GM21717 (cell line): ENCODE data around the gene GALNT9.
"Not testable (repeated sequence)": the region's sequence is repeated elsewhere in the genome, so short reads cannot be mapped to it uniquely, and the experiment has no call there.

Source experiments
- ATAC-seq: cut with Tn5 transposase; IDR thresholded peaks from one replicate; pipeline ENCODE4 v1.9.1; 2021; ENCODE audit warnings: mild to moderate bottlenecking, moderate library complexity; ENCODE audit not compliant: unreplicated experiment

Gene GALNT9

GRCh38 chr12:132314516-132315233 is 14.7 kb downstream of the GALNT9 start:
- ATAC-seq: no peak

DNA sequence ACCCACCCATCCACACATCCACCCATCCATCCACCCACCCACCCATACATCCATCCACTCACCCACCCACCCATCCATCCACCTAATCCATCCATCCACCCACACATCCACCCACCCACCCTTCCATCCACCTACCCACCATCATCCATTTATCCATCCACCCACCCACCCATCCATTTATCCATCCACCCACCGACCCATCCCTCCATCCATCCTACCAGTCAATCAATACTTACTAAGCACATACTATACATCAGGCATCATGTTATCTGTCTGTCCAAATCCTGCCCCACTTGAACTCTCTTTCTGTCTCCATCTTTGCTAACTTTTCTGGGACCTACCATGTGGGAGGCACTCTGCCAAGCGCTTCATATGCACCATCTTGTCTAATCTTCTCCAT is 15.4 kb downstream of the GALNT9 start:
- no peak for ATAC-seq

- ATAC-seq: no peak
Measured at GRCh38 chr12:132313182-132313581, 16.2 kb downstream of the GALNT9 start.

DNA sequence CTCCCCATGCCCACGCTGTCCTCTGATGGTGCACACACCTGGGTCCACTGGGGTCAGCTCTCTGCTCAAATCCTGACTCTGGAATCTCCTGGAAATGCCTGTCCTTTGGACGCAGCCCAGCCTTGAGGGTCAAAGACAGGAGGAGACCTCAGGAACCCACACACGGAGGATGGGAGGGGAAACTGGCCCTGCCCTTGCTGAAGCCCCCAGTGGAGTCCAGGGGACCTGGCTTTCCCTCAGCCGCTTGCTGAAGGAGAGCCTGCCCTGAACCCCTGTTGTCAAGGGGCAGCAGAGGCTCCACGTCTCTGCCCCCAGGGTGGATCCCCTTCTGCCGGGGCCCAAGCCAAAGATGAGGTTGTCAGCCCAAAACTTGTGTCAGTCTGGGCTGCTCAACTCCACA is 16.9 kb downstream of the GALNT9 start:
- ATAC-seq: no peak

DNA sequence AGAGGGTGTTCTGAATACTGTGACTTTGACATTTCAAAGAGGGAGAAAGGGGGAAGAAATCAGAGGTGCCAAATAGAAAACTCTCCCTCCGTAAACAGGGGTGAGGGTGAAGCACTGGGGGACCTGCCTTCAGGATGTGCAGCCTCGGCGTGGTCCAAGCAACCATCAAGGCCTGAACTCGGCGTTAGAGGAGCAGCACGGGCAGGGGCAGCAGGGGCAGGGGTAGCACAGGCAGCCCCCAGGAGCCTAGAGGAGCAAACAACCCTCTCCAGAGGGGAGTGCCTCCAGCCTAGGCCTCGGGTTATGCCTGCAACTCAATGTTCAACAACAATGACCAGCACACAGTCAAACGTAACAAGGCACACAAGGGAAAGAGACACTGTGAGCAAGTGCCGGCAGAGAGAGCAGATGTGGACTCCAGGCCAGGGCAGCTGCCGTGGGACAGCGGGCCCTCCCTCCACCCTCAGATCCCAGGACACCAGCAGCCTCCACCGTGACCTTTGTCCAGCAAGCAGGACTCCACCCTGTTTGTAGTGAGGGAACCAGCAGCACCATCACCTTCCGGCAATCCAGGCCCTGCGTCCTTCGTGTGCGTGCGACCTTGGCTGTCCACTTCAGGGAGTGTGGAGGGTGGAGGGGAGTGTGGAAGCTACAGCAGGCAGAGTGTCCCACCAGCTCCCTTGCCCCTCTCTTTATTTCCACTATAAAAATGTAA is 18.0 kb downstream of the GALNT9 start:
- no peak for ATAC-seq

GRCh38 chr12:132310181-132311040 is 19.0 kb downstream of the GALNT9 start:
- no peak for ATAC-seq

DNA sequence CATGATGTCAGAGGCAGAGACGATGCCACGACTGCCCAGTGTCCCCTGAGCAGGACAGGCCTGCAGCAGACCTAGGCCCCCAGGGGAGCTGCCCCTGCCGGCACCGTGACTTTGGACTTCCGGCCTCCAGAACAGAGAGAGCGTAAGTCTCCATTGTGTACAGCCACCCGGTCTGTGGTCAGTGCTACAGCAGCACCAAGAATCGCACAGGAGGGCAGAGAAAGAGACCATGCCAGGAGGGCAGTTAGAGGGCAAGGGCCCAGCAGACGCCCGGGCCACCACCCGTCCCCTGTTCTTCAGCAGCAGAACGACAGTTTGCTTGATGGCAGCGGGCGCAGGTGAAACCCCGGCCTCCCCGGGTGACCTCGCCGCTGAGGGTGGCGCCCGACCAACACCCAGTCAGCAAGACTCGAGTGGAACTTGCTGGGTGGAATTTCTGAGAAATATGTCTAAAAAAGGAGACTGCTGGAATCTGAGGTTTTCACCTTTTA is 19.7 kb downstream of the GALNT9 start:
- ATAC-seq: no peak

- no peak for ATAC-seq
Measured at GRCh38 chr12:132308853-132309595, 20.4 kb downstream of the GALNT9 start.

DNA sequence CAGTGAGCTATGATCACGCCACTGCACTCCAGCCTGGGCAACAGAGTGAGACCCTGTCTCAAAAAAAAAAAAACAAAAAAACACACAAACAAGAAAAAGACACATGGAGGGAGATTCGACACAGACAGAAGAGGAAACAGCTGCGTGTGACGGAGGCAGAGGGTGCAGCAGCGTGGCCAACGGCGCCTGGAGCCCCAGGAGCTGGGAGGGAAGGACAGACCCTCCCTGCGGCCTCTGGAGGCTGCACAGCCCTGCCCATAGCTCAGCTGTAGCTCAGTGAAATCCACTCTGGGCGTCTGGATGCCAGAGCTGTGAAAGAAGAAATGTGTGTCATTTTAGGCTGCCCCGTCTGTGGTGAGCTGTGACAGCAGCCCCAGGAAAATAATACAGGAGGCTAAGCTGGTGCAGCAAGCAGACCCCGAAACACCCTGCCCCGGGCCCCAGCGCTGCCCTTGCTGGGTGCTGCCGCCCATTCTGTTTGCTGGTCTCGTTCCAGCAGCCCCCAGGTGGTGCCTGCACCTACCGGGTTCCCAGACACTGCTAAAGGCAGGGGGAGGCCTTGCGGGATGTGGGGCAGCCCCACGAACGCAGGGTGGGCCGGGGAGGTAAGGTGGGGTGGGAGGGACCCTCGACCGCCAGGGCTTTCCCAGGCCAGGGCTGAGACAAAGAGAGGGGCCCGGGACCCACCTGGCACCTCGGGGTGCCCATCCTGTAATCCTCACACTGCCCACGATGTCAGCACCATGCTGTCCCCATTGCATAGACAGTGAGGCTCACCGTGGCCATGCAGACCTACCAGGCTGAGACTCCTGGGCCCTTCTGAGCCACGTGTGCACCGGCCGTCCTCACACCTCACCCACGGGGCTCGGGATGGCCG is 21.2 kb downstream of the GALNT9 start:
- ATAC-seq: no peak

DNA sequence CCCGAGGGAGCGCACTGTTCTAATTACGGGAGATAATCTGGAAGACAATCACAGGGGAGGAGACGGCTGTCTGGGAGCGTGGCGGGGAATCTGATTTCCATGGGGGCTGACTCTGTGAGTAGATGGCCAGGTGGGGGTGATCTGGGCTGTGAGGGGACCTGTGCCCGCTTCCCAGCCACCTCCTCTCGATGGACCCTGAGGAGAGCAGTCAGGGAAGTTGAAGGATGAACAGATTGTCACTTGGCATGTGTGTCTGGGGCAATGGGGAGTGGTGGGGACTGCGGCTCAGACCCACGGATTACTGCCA is 22.6 kb downstream of the GALNT9 start:
- ATAC-seq: no peak

GRCh38 chr12:132305991-132306884 is 23.2 kb downstream of the GALNT9 start:
- ATAC-seq: no peak

GRCh38 chr12:132305560-132305966 is 23.8 kb downstream of the GALNT9 start:
- ATAC-seq: no peak

- ATAC-seq: not testable (repeated sequence)
Measured at GRCh38 chr12:132304866-132305265, 24.5 kb downstream of the GALNT9 start.

GRCh38 chr12:132303853-132304373 is 25.5 kb downstream of the GALNT9 start:
- ATAC-seq: not testable (repeated sequence)

DNA sequence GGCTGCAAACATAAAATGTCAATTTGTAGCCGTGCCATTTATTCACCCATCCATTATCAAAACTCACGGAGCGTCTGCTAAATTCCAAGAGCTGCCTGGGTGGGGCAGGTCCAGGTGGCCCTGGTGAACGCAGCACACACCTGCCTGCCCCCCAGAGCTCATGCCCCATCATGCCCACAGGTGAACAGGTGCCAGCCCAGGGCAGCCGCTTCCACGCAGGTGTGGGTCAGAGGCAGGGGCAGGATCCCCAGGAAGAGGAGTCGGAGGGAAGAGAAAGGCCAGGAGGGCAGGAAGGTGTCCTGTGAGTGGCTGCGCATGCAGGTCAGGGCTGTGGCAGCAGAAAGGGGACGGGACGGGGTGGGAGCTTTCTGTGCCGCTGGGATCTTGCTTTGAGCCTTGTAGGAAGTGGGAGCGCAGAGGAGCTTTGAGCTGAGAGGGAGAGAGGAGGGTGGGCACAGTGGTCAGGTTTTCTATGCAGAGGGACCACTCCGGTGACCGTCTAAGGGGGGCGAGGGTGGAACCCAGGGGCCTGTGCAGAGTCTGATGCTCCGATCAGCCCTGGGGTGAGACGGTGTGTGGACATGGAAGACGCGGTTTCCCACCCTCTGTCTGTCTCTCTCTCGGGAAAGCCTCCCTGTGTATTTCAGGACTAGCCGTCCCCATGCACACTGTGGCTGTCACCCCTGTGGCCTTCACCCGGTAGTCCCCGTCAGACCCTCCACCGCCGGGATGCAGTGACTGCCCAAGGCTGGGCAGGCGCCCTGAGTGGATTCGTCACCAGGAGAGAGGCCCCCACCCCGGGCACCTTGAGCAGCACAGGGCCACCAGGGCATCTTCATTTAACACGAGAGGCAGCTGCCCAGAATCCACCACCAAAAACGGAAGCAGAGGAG is 26.7 kb downstream of the GALNT9 start:
- ATAC-seq: no peak

- ATAC-seq: no peak
Measured at GRCh38 chr12:132300789-132301722, 28.3 kb downstream of the GALNT9 start.

DNA sequence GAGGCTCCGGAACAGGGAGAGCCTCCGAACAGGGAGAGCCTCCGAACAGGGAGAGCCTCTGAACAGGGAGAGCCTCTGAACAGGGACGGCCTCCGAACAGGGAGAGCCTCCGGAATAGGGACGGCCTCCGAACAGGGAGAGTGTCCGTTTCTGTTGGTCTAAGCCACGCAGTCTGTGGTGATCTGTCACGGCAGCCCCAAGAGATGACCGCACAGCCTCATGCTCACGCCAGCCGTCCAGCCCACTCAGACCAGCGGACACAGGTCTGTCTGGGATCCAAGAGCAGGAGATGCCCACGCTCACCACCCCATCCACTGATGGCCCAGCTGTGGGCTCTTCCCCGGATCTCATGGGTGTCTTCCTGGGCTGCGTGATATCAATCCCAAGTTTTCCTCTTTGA is 33.3 kb downstream of the GALNT9 start:
- no peak for ATAC-seq
